ACC112 (cell line): ENCODE data around the gene EIF4E1B.

Source experiments
- H2AFZ ChIP-seq: fragments of 200-600 bp; sonication (generic); one replicate; pipeline ENCODE4 v1.6.0; 2017; ENCODE audit warnings: antibody characterized with exemption, low read length; ENCODE audit not compliant: unreplicated experiment
- H3K27ac ChIP-seq: fragments of 200-600 bp; sonication (generic); 2 replicates; pipeline ENCODE4 v1.5.1; 2014; ENCODE audit warnings: low read depth, mild to moderate bottlenecking, antibody characterized with exemption, low read length, moderate library complexity
- H3K27me3 ChIP-seq: fragments of 200-600 bp; sonication (generic); 2 replicates; pipeline ENCODE4 v1.6.1; 2014; ENCODE audit warnings: mild to moderate bottlenecking, antibody characterized with exemption, low read length, moderate library complexity, mixed read lengths; ENCODE audit not compliant: insufficient read depth
- H3K36me3 ChIP-seq: fragments of 200-600 bp; sonication (generic); 2 replicates; pipeline ENCODE4 v1.6.1; 2016; ENCODE audit warnings: mild to moderate bottlenecking, antibody characterized with exemption, low read length, moderate library complexity, mixed read lengths; ENCODE audit not compliant: insufficient read depth
- H3K4me1 ChIP-seq: fragments of 200-600 bp; sonication (generic); one replicate; pipeline ENCODE4 v1.6.1; 2016; ENCODE audit warnings: low read length, mixed read lengths; ENCODE audit not compliant: insufficient read depth, unreplicated experiment, control insufficient read depth
- H3K4me3 ChIP-seq: fragments of 200-600 bp; sonication (generic); 2 replicates; pipeline ENCODE4 v1.5.1; 2014; ENCODE audit warnings: mild to moderate bottlenecking, low read depth, low read length
- H3K79me2 ChIP-seq: fragments of 200-600 bp; sonication (generic); one replicate; pipeline ENCODE4 v1.6.0; 2016; ENCODE audit warnings: low read length; ENCODE audit not compliant: control insufficient read depth, unreplicated experiment, insufficient read depth

Gene EIF4E1B

DNA sequence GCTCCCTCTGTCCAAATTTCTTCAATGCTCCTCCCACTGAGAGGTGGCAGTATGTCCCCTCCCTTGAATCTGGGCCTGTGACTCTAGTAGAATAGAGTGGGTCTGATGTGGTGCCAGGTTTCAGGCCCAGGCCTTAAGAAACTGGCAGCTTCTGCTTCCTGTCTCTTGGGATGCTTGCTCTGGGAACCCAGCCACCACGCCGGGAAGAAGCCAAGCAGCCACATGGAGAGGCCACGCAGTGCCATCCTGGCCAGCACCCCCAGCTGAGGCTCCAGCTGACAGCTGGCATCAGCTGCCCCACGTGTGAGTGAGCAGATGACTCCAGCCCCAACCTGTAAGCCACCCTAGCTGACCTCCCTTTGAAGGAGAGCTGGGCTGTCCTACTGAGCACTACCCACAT, 9.5 kb downstream of the EIF4E1B start:
- no peaks in the 10 kb centered on the region for H3K79me2 ChIP-seq
- H3K4me3 ChIP-seq, result no peak overlapping the region
- H3K27me3 ChIP-seq, result peaks cover 18% of the 10 kb centered on the region
- H3K36me3 ChIP-seq, result no peaks in the 10 kb centered on the region
- H3K4me1 ChIP-seq, result no peaks in the 10 kb centered on the region
- no peak overlapping the region for H3K27ac ChIP-seq
- no peak overlapping the region for H2AFZ ChIP-seq

DNA sequence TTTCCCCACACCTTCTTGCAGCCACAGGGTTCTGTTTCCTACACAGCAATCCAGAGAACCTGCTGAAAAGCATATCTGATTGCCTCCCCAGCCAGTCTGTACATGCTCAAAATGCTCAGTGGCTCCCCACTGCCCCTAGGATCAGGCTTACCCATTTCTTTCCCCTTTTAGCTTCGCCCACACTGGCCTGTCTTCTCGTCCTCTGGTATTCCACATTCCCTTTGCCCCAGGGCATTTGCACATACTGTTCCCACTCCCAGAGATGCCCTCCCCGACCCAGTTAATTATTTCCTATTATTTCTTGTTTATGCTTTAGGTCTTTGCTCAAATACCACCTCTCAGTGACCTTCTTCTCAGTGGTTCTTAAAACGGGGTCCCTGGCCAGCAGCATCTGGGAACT, 10.1 kb downstream of the EIF4E1B start:
- Histone ChIP-seq H3K4me3 (no peak overlapping the region), H3K4me1 (no peaks in the 10 kb centered on the region), H3K36me3 (no peaks in the 10 kb centered on the region), H3K27me3 (peaks cover 12% of the 10 kb centered on the region), H2AFZ (no peak overlapping the region), H3K27ac (no peak overlapping the region), H3K79me2 (no peaks in the 10 kb centered on the region)

GRCh38 chr5:176642675-176643490, 12.4 kb downstream of the EIF4E1B start:
- Histone ChIP-seq H3K79me2 (peaks cover 3% of the 10 kb centered on the region), H3K27me3 (no peaks in the 10 kb centered on the region), H3K4me1 (peaks cover 3% of the 10 kb centered on the region), H3K36me3 (no peaks in the 10 kb centered on the region), H3K27ac (no peak overlapping the region), H2AFZ (no peak overlapping the region), H3K4me3 (no peak overlapping the region)

DNA sequence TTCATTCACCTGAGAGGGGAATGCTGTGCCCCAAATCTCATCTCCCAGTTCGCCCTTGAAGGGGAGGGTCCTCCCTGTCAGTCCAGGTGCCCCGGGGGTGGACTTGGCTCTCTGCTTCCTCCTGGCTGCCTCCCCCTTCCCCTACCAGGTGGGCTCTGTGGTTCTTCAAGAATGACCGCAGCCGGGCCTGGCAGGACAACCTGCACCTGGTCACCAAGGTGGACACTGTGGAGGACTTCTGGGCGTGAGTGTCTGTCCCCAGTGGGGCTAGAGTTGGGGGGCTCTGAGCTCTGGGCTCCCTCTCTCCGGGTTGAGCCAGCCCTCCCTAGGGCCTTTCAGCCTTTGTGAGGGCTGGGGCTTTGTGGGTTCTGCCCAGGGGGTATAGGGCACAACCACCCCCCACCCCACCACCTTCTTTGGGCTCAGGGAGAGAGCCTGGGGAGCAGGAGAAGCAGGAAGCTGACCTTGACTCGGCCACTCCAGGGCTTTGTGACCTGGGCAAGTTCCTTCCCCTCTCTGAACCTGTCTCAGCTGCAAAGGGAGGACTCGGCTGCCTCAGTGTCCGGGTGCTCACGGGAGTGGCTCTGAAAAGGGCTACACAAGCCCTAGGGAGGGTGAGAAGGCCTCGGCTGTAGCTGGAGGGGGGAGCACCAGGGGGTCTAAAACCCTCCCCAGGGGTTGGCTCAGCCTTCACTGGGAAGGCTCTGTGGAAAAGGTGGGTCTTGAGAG, 13.2 kb downstream of the EIF4E1B start:
- H3K4me3 ChIP-seq, result no peak overlapping the region
- no peak overlapping the region for H2AFZ ChIP-seq
- peaks cover 11% of the 10 kb centered on the region for H3K79me2 ChIP-seq
- no peaks in the 10 kb centered on the region for H3K27me3 ChIP-seq
- H3K27ac ChIP-seq, result no peak overlapping the region
- peaks cover 9% of the 10 kb centered on the region for H3K4me1 ChIP-seq
- H3K36me3 ChIP-seq, result no peaks in the 10 kb centered on the region

DNA sequence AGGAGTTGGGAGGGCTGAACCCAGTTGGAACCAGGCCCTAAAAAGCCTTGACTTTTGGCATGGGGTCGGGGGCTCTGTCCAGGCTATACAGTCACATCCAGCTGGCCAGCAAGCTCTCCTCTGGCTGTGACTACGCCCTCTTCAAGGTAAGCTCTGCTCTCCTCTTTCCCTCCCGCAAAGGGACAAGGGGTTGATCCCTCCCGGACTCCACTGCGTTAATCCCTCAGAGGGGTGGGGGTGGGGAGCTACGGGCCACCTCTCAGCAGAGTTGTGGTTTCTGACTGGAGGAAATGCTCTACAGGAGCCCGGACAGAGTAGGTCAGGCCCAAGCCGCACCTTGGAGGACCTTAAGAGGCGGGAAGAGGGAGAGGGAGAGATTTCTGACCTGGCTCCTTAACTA, 13.8 kb downstream of the EIF4E1B start:
- peaks cover 14% of the 10 kb centered on the region for H3K79me2 ChIP-seq
- peaks cover 12% of the 10 kb centered on the region for H3K4me1 ChIP-seq

DNA sequence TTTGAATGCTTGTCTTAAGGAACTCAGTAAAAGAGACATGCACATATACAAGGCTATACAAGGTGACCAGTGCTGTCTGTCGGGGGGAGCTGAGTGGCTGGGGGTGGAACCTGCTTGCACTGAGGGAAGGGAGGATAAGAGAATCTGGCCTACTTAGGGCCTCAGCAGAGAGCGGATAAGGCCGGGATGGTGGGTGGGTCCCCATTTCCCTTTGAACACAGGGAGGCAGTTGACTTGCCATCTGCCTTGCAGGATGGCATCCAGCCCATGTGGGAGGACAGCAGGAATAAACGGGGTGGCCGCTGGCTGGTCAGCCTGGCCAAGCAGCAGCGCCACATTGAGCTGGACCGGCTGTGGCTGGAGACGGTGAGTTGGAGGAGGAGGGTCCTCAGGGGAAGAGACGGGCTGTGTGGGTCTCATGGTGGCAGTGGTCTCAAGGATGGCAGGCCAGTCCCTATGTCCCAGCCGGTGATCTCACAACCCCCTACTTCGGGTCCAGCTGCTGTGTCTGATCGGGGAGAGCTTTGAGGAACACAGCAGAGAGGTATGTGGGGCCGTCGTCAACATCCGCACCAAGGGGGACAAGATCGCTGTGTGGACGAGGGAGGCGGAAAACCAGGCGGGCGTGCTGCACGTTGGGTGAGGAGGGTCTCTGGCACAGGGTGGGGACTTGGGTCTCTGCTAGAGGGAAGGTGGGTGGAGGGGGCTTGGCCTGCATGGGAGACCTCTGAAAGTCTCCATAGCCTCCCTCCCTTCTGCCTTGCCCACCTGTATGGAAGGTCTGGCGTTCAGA, 14.6 kb downstream of the EIF4E1B start:
- Histone ChIP-seq H3K27ac (no peak overlapping the region), H3K36me3 (no peaks in the 10 kb centered on the region), H3K79me2 (peaks cover 14% of the 10 kb centered on the region), H3K4me1 (peaks cover 12% of the 10 kb centered on the region), H2AFZ (no peak overlapping the region), H3K27me3 (no peaks in the 10 kb centered on the region), H3K4me3 (no peak overlapping the region)

More for the DNA sequence above, 13.8 kb downstream of the EIF4E1B start:
- H3K36me3 ChIP-seq, result no peaks in the 10 kb centered on the region
- no peak overlapping the region for H3K27ac ChIP-seq
- no peak overlapping the region for H3K4me3 ChIP-seq
- H2AFZ ChIP-seq, result no peak overlapping the region
- no peaks in the 10 kb centered on the region for H3K27me3 ChIP-seq

DNA sequence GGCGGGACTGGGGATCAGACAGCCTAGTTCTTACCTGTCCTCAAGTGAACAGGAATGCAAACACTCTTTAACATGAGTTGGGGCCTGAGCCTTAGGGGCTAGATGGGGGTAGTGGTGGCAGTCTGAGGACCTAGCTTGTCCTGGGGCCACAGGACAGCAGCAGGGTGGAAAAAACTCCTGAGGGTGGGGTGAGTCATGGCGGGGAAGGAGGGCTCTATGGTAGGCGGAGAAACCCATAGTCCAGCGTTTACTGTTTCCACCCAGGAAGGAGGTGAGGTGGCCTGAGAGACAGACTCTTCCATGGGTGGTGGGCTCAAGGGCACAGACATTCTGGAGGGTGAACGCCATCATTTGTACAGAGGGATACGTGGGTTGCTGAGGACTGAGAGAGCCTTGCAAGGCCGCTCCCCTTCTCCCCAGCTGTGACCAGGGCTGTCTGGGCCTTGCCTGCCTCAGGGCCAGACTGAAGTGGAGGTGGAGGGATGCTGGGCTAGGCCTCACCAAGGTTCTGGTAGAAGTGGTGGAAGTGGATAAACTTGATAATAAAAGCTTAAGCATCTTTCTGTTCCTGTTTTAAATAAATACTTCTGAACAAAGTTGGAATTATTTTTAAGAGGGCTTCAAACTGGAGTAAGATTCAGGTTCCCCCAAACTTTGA, 15.7 kb downstream of the EIF4E1B start:
- peaks cover 14% of the 10 kb centered on the region for H3K79me2 ChIP-seq
- H3K36me3 ChIP-seq, result no peaks in the 10 kb centered on the region
- H3K27me3 ChIP-seq, result no peaks in the 10 kb centered on the region
- no peak overlapping the region for H3K4me3 ChIP-seq
- peaks cover 12% of the 10 kb centered on the region for H3K4me1 ChIP-seq
- no peak overlapping the region for H3K27ac ChIP-seq
- H2AFZ ChIP-seq, result peak overlapping the region; percentile 95

GRCh38 chr5:176646707-176647029, 16.2 kb downstream of the EIF4E1B start:
- peaks cover 14% of the 10 kb centered on the region for H3K79me2 ChIP-seq
- H3K27ac ChIP-seq, result no peak overlapping the region; the same call in 1 of the 2 replicates
- peak overlapping the region; percentile 63 for H3K4me3 ChIP-seq
- H3K27me3 ChIP-seq, result no peaks in the 10 kb centered on the region
- peak overlapping the region; percentile 95 for H2AFZ ChIP-seq
- H3K4me1 ChIP-seq, result peaks cover 12% of the 10 kb centered on the region
- H3K36me3 ChIP-seq, result no peaks in the 10 kb centered on the region

- Histone ChIP-seq H2AFZ (peak within 1 kb of the TSS; percentile 95), H3K27ac (no peak within 1 kb of the TSS; the same call in 1 of the 2 replicates), H3K4me1 (peaks cover 12% of the 10 kb centered on the region), H3K36me3 (no peaks in the 10 kb centered on the region), H3K4me3 (peak within 1 kb of the TSS; percentile 82), H3K79me2 (peaks cover 14% of the 10 kb centered on the region), H3K27me3 (no peaks in the 10 kb centered on the region)
Measured at GRCh38 chr5:176647030-176647842, 16.8 kb downstream of the EIF4E1B start, which contains the start of gene TSPAN17. TSS of gene TSPAN17 (plus strand) at chr5:176647484. CDS start at chr5:176647616, 132 bp downstream.
